SK-N-SH (cell line): ENCODE data around the gene CACNG5. TPM values are rescaled to one million over a fixed set of nuclear protein-coding genes. Genes with fewer than 3 reads are reported as not detected.

Experiments
- CTCF ChIA-PET: fragments of 300-600, 350-600 bp; formaldehyde crosslinking; extraction: SDS; loops from one replicate; lab custom pipeline; 2021; lab: Yijun Ruan, JAX
- POLR2A ChIA-PET: fragments of 350-600 bp; sonication (Branson Sonifier 250); formaldehyde crosslinking; extraction: SDS; loops from one replicate; lab custom pipeline; 2020; ENCODE audit warnings: antibody characterized with exemption, inconsistent platforms; lab: Yijun Ruan, JAX
- DNase-seq: peaks from one replicate; pipeline ENCODE4 v3.0.0; 2012
- H2AFZ ChIP-seq: fragments of 200-600 bp; sonication (generic); 2 replicates; pipeline ENCODE4 v1.8.1; 2016; ENCODE audit warnings: antibody characterized with exemption, mild to moderate bottlenecking, low read depth
- H3F3A ChIP-seq: fragments of 200-600 bp; sonication (generic); replicated peaks from 2 replicates; pipeline ENCODE3; 2016; ENCODE audit warnings: antibody characterized with exemption, mild to moderate bottlenecking; ENCODE audit not compliant: insufficient read depth
- H3K27ac ChIP-seq, 2 experiments: fragments of 200-500 bp in 1 of 2; fragments of 200-600 bp in 1 of 2; sonication (Bioruptor generic) in 1 of 2; sonication (generic), shearing (Covaris generic) in 1 of 2; 2 replicates each; pipeline versions ENCODE4 v1.5.1 to v1.6.1; 2014 to 2016; ENCODE audit warnings: low read depth in 2 of 2, inconsistent platforms in 1 of 2, low read length in 1 of 2, mild to moderate bottlenecking in 1 of 2, mixed read lengths in 1 of 2
- H3K27me3 ChIP-seq: fragments of 200-600 bp; sonication (generic), shearing (Covaris generic); 2 replicates; pipeline ENCODE4 v1.6.1; 2016; ENCODE audit warnings: mixed run types; ENCODE audit not compliant: insufficient read depth
- H3K36me3 ChIP-seq, 2 experiments: fragments of 200-500 bp in 1 of 2; fragments of 200-600 bp in 1 of 2; sonication (Bioruptor generic) in 1 of 2; sonication (generic) in 1 of 2; replicated peaks in 1 of 2; 2 replicates each; pipeline versions ENCODE3 to v1.5.1; 2014 to 2016; ENCODE audit warnings: low read length in 1 of 2, mild to moderate bottlenecking in 1 of 2; ENCODE audit not compliant: insufficient read depth in 2 of 2, control insufficient read depth in 1 of 2
- H3K4me1 ChIP-seq, 2 experiments: fragments of 200-500 bp in 1 of 2; fragments of 200-600 bp in 1 of 2; sonication (Bioruptor generic) in 1 of 2; sonication (generic), shearing (Covaris generic) in 1 of 2; 2 replicates each; pipeline versions ENCODE4 v1.5.1 to v1.6.1; 2014 to 2016; ENCODE audit warnings: low read depth in 1 of 2, low read length in 1 of 2, mixed run types in 1 of 2; ENCODE audit not compliant: insufficient read depth in 2 of 2, control insufficient read depth in 1 of 2
- H3K4me2 ChIP-seq: fragments of 200-600 bp; sonication (generic), shearing (Covaris generic); 2 replicates; pipeline ENCODE4 v1.6.1; 2017; ENCODE audit warnings: mixed run types
- H3K4me3 ChIP-seq, 2 experiments: fragments of 200-500 bp in 1 of 2; fragments of 200-600 bp in 1 of 2; sonication (Bioruptor generic) in 1 of 2; sonication (generic), shearing (Covaris generic) in 1 of 2; 2 replicates each; pipeline versions ENCODE4 v1.5.1 to v1.8.1; 2014 to 2016; ENCODE audit warnings: low read depth in 2 of 2, inconsistent platforms in 1 of 2, low read length in 1 of 2, mild to moderate bottlenecking in 1 of 2, mixed read lengths in 1 of 2, moderate library complexity in 1 of 2
- H3K79me2 ChIP-seq: fragments of 200-600 bp; sonication (generic); 2 replicates; pipeline ENCODE4 v1.8.1; 2017; ENCODE audit warnings: mild to moderate bottlenecking; ENCODE audit not compliant: insufficient read depth
- H3K9ac ChIP-seq: fragments of 200-600 bp; sonication (generic); 2 replicates; pipeline ENCODE4 v1.6.1; 2017; ENCODE audit warnings: mixed run types
- H3K9me2 ChIP-seq: fragments of 200-600 bp; sonication (generic); 2 replicates; pipeline ENCODE4 v1.6.1; 2017; ENCODE audit warnings: mixed run types
- H3K9me3 ChIP-seq: fragments of 200-600 bp; sonication (generic); 2 replicates; pipeline ENCODE4 v1.6.1; 2017; ENCODE audit warnings: mixed run types, mild to moderate bottlenecking, moderate library complexity
- H4K20me1 ChIP-seq: fragments of 200-600 bp; sonication (generic); 2 replicates; pipeline ENCODE4 v1.6.1; 2017; ENCODE audit warnings: mild to moderate bottlenecking, mixed run types; ENCODE audit not compliant: insufficient read depth
- CHD2 ChIP-seq: fragments of 150-350 bp; IDR thresholded peaks from 2 replicates; pipeline ENCODE4 v1.6.1; 2018; ENCODE audit warnings: low read length; ENCODE audit not compliant: partially characterized antibody
- EP300 ChIP-seq, 2 experiments: IDR thresholded peaks; 2 replicates each; pipeline versions ENCODE4 v1.4.0 to v1.6.1; 2012; ENCODE audit warnings: borderline replicate concordance in 1 of 2, low read depth in 1 of 2, low read length in 1 of 2
- MEF2A ChIP-seq: IDR thresholded peaks from 2 replicates; pipeline ENCODE4 v1.4.0; 2012; ENCODE audit warnings: low read depth, borderline replicate concordance
- TAF1 ChIP-seq: IDR thresholded peaks from 2 replicates; pipeline ENCODE4 v1.6.1; 2012; ENCODE audit warnings: low read depth, mild to moderate bottlenecking, low read length, moderate library complexity, borderline replicate concordance
- TEAD4 ChIP-seq: IDR thresholded peaks from 2 replicates; pipeline ENCODE4 v1.4.0; 2012; ENCODE audit warnings: mild to moderate bottlenecking, borderline replicate concordance; ENCODE audit not compliant: insufficient read depth
- WGBS: methylation state at CpG from one replicate; pipeline ENCODE4 v1.1.6; 2017; ENCODE audit warnings: low lambda C conversion rate; 5-methylcytosine and 5-hydroxymethylcytosine counted together
- polyA plus RNA-seq, 3 experiments: library from polyadenylated mRNA; depleted of rRNA; stranded (reverse); fragments of >200 nt; gene quantifications; 2 replicates each; pipeline ENCODE4 v1.2.3, GENCODE V29; 2012
- TF ChIP-seq, protein P1 (sequence below): IDR thresholded peaks from 2 replicates; pipeline ENCODE4 v1.6.1; 2012; ENCODE audit warnings: mild to moderate bottlenecking, low read depth, low read length, moderate library complexity

Gene CACNG5
- polyA plus RNA-seq, 1 of the 3 experiments (the other 2 are of a cell fraction): 0.10 TPM

DNA sequence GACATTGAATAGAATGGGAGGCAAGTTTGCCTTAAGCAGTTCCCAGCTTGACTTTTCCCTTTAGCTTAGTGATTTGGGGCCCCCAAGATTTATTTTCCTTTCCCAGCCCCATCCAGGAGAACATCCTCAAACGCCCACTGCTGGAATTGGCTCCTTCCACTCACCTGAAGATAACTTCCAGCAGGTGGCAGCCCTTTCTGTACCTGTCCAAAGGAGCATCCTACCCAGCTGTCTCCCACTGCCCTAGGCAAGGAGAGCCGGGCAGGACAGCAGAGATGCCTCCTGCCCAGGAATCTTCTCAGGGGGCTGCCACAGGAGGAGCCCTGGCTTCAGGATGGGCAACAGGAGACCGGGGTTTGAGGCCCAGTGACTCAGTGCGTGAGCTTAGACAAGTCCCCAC, 6.4 kb downstream of the CACNG5 start:
- POLR2A ChIA-PET: no interaction called here
- H3K27me3 ChIP-seq: peaks cover 31% of the 10 kb centered on the region
- CTCF ChIA-PET: interaction anchor here (0.6 to 3.1 kb wide), 3 partner anchors 14 to 339 kb away, joined by 3 to 17 read pairs (median 4); no protein-coding TSS in a partner anchor
- no peaks in the 10 kb centered on the region for H3K9me3 ChIP-seq
- no peak overlapping the region for H3K27ac ChIP-seq
- H2AFZ ChIP-seq: no peak overlapping the region
- H3K4me2 ChIP-seq: no peak overlapping the region
- H3K79me2 ChIP-seq: no peaks in the 10 kb centered on the region
- no peak for TF ChIP-seq CHD2
- no peaks in the 10 kb centered on the region for H3K36me3 ChIP-seq
- H3K4me1 ChIP-seq: no peaks in the 10 kb centered on the region; a peak in 1 of 4 replicates
- no peak overlapping the region for H3K9ac ChIP-seq
- no peak for DNase-seq
- H3F3A ChIP-seq: no peaks in the 10 kb centered on the region
- no peaks in the 10 kb centered on the region for H3K9me2 ChIP-seq
- no peaks in the 10 kb centered on the region for H4K20me1 ChIP-seq
- H3K4me3 ChIP-seq: no peak overlapping the region
- 42% methylated on average over 4 of the region's 4 CpGs for WGBS

DNA sequence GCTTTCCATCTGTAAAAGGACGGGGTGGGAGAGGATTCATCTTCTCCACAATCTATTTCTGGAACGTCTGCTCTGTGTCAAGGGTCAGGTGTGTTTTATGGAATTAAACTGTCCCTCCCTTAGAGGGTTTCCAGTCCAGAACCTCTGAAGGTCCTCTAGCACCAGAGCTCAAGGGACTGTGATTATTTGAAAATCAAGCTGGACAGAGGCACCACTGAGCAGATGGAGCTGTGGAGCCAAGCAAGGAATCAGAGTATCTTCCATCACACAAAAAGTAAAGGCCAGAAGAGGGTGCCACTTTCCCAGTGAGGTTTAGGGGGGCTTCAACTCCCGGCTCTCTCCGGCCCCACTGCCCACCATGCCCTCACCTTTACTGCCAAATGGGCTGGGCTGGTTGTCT, 6.8 kb downstream of the CACNG5 start:
- CTCF ChIA-PET: interaction anchor here (0.9 to 3.1 kb wide), 2 partner anchors 14 to 114 kb away, joined by 4 to 17 read pairs; no protein-coding TSS in a partner anchor
- H3K4me1 ChIP-seq: no peaks in the 10 kb centered on the region; a peak in 1 of 4 replicates
- no peak for TF ChIP-seq CHD2
- TF ChIP-seq, protein P1, sequence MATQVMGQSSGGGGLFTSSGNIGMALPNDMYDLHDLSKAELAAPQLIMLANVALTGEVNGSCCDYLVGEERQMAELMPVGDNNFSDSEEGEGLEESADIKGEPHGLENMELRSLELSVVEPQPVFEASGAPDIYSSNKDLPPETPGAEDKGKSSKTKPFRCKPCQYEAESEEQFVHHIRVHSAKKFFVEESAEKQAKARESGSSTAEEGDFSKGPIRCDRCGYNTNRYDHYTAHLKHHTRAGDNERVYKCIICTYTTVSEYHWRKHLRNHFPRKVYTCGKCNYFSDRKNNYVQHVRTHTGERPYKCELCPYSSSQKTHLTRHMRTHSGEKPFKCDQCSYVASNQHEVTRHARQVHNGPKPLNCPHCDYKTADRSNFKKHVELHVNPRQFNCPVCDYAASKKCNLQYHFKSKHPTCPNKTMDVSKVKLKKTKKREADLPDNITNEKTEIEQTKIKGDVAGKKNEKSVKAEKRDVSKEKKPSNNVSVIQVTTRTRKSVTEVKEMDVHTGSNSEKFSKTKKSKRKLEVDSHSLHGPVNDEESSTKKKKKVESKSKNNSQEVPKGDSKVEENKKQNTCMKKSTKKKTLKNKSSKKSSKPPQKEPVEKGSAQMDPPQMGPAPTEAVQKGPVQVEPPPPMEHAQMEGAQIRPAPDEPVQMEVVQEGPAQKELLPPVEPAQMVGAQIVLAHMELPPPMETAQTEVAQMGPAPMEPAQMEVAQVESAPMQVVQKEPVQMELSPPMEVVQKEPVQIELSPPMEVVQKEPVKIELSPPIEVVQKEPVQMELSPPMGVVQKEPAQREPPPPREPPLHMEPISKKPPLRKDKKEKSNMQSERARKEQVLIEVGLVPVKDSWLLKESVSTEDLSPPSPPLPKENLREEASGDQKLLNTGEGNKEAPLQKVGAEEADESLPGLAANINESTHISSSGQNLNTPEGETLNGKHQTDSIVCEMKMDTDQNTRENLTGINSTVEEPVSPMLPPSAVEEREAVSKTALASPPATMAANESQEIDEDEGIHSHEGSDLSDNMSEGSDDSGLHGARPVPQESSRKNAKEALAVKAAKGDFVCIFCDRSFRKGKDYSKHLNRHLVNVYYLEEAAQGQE: peak; percentile 80
- no peak for TF ChIP-seq EP300 (IDR thresholded peaks at IDR 0.05; ENCODE audit: borderline replicate concordance in 1 of 2, low read depth in 1 of 2, low read length in 1 of 2)
- TF ChIP-seq MEF2A: no peak
- no peak for TF ChIP-seq TEAD4

DNA sequence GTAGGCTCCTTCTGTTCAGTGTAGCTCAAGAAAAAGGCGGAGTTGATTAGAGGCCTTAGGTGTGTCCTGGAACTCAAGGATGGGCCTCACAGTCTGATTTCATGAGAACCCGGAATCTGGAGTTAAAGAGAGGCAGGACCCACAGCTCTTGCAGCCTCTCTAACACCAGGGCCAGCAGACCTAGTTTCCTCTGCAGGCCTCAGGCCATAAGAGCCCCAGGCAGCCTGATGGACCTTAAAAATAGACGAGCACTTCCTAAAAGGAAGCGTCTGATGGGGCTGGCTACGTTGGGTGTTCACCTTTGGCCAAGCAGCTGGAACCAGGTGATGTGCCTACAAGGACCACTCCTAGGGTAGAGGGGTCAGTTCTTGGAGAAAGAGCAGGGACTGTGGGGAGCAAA, 7.6 kb downstream of the CACNG5 start:
- no peak for DNase-seq
- WGBS: 72% methylated on average over 5 of the region's 5 CpGs
- H3K27me3 ChIP-seq: peaks cover 20% of the 10 kb centered on the region; the same call in 1 of the 2 replicates
- H3F3A ChIP-seq: no peaks in the 10 kb centered on the region
- no peaks in the 10 kb centered on the region; a peak in 1 of 4 replicates for H3K4me1 ChIP-seq
- H4K20me1 ChIP-seq: no peaks in the 10 kb centered on the region
- H3K79me2 ChIP-seq: no peaks in the 10 kb centered on the region
- no peaks in the 10 kb centered on the region for H3K36me3 ChIP-seq
- no peak overlapping the region for H3K27ac ChIP-seq
- H3K4me2 ChIP-seq: no peak overlapping the region
- H3K9me3 ChIP-seq: no peaks in the 10 kb centered on the region
- H2AFZ ChIP-seq: no peak overlapping the region
- H3K9me2 ChIP-seq: no peaks in the 10 kb centered on the region
- no peak overlapping the region for H3K9ac ChIP-seq
- no peak overlapping the region for H3K4me3 ChIP-seq
- CTCF ChIA-PET: interaction anchor here (0.7 to 3.1 kb wide), 3 partner anchors 17 to 115 kb away, joined by 3 to 17 read pairs (median 4); no protein-coding TSS in a partner anchor
- POLR2A ChIA-PET: no interaction called here
- no peak for TF ChIP-seq TAF1

More for the DNA sequence above, 6.8 kb downstream of the CACNG5 start:
- Histone ChIP-seq H3K9me3 (no peaks in the 10 kb centered on the region), H4K20me1 (no peaks in the 10 kb centered on the region), H3K9me2 (no peaks in the 10 kb centered on the region), H3F3A (no peaks in the 10 kb centered on the region), H3K4me2 (no peak overlapping the region), H3K4me3 (no peak overlapping the region), H3K27ac (no peak overlapping the region), H3K79me2 (no peaks in the 10 kb centered on the region), H3K36me3 (no peaks in the 10 kb centered on the region), H2AFZ (no peak overlapping the region), H3K9ac (no peak overlapping the region), H3K27me3 (peaks cover 27% of the 10 kb centered on the region)
- POLR2A ChIA-PET: no interaction called here
- 41% methylated on average over 4 of the region's 4 CpGs for WGBS
- no peak for DNase-seq
